HG02852 (cell line): Measurements from ENCODE around the gene FLT3.
"Not testable (repeated sequence)": the region's sequence is repeated elsewhere in the genome, so short reads cannot be mapped to it uniquely, and the experiment has no call there.

Experiments
- ATAC-seq: cut with Tn5 transposase; IDR thresholded peaks from one replicate; pipeline ENCODE4 v1.9.1; 2021; ENCODE audit warnings: mild to moderate bottlenecking, moderate library complexity; ENCODE audit not compliant: unreplicated experiment

FLT3 gene

GRCh38 chr13:28100150-28101121 lies at the start of gene FLT3:
Gene FLT3, minus strand, starts transcription at chr13:28100576. Its CDS starts 66 bp downstream, at chr13:28100510.
- ATAC-seq = peak; percentile 59

- no peak for ATAC-seq
Measured at GRCh38 chr13:28147495-28147894, 47.1 kb upstream of the FLT3 start.

GRCh38 chr13:28145049-28145448 lies 44.7 kb upstream of the FLT3 start:
- ATAC-seq = no peak

GRCh38 chr13:28141542-28141941 lies 41.2 kb upstream of the FLT3 start:
- not testable (repeated sequence) for ATAC-seq

- no peak for ATAC-seq
Measured at GRCh38 chr13:28140433-28141125, 40.2 kb upstream of the FLT3 start.

- ATAC-seq = peak; percentile 47
Measured at GRCh38 chr13:28138756-28139470, 38.5 kb upstream of the FLT3 start.

- ATAC-seq = peak; percentile 54
Measured at GRCh38 chr13:28138012-28138755, 37.8 kb upstream of the FLT3 start, which contains the start of gene PAN3. Gene PAN3, plus strand, starts transcription at chr13:28138545. Its CDS starts 113 bp downstream, at chr13:28138658.

- ATAC-seq = peak; percentile 2
Measured at GRCh38 chr13:28137596-28137995, 37.2 kb upstream of the FLT3 start.

- ATAC-seq = no peak
Measured at GRCh38 chr13:28136916-28137315, 36.5 kb upstream of the FLT3 start.

GRCh38 chr13:28131646-28132045 lies 31.3 kb upstream of the FLT3 start:
- no peak for ATAC-seq

- no peak for ATAC-seq
Measured at GRCh38 chr13:28129911-28130693, 29.7 kb upstream of the FLT3 start.

GRCh38 chr13:28128926-28129325 lies 28.6 kb upstream of the FLT3 start:
- ATAC-seq = no peak

GRCh38 chr13:28128030-28128429 lies 27.7 kb upstream of the FLT3 start:
- ATAC-seq = no peak

- ATAC-seq = no peak
Measured at GRCh38 chr13:28121224-28121623, 20.8 kb upstream of the FLT3 start.

GRCh38 chr13:28120317-28120716 lies 19.9 kb upstream of the FLT3 start:
- no peak for ATAC-seq

- no peak for ATAC-seq
Measured at GRCh38 chr13:28117689-28118377, 17.5 kb upstream of the FLT3 start.

GRCh38 chr13:28116736-28117135 lies 16.4 kb upstream of the FLT3 start:
- no peak for ATAC-seq

GRCh38 chr13:28110414-28110813 lies 10.0 kb upstream of the FLT3 start:
- ATAC-seq = no peak

GRCh38 chr13:28106976-28107375 lies 6.6 kb upstream of the FLT3 start:
- ATAC-seq = no peak
